GM12878 (cell line): ENCODE data around the gene DPH6. TPM values are rescaled to one million over a fixed set of nuclear protein-coding genes. Genes with fewer than 3 reads are reported as not detected.
A peak's percentile ranks its signal among the peaks of the same experiment; 100 is the strongest.

Source experiments
- ATAC-seq: fragments of 200-7000 bp; cut with Tn5 transposase; 3 replicates; pipeline ENCODE4 v1.9.1; 2020; ENCODE audit warnings: mild to moderate bottlenecking, moderate library complexity
- BruUV-seq: library from RNA; stranded (reverse); fragments of 400-500 nt; replicated peaks from 2 replicates; lab custom pipeline; 2021; lab: Mats Ljungman, UMichigan
- CTCF ChIA-PET: fragments of 300-600 bp; sonication (Branson Sonifier 250); formaldehyde crosslinking; extraction: SDS; loops from one replicate; lab custom pipeline; 2021; ENCODE audit warnings: inconsistent platforms; lab: Yijun Ruan, JAX
- POLR2A ChIA-PET: fragments of 350-600 bp; formaldehyde crosslinking; extraction: SDS; loops from one replicate; lab custom pipeline; 2021; ENCODE audit warnings: inconsistent platforms; lab: Charles Lee
- RAD21 ChIA-PET: fragments of 300-600 bp; sonication (Branson Sonifier 250); formaldehyde crosslinking; loops from one replicate; lab custom pipeline; 2023; ENCODE audit warnings: antibody characterized with exemption; ENCODE audit not compliant: unreplicated experiment; lab: Charles Lee
- SMC1A ChIA-PET: fragments of 300-600 bp; sonication (Branson Sonifier 250); formaldehyde crosslinking; loops from one replicate; lab custom pipeline; 2023; ENCODE audit not compliant: unreplicated experiment, uncharacterized antibody; lab: Charles Lee
- DNase-seq: peaks from one replicate; pipeline ENCODE4 v3.0.0-alpha.2; 2011; ENCODE audit warnings: low read depth, low spot score
- FAIRE-seq: peaks from 3 replicates; lab custom pipeline; 2011; peaks lifted over from hg19 to GRCh38; lab: Jason Lieb, UNC
- H2AFZ ChIP-seq: 2 replicates; pipeline ENCODE4 v1.6.0; 2011; ENCODE audit warnings: low read depth, low read length, control low read depth; ENCODE audit not compliant: control insufficient read depth
- H3K27ac ChIP-seq: 2 replicates; pipeline ENCODE4 v1.5.1; 2011; ENCODE audit warnings: control low read depth; ENCODE audit not compliant: control insufficient read depth, insufficient read depth
- H3K27me3 ChIP-seq, 2 experiments: replicated peaks in 1 of 2; 2 replicates each; pipeline versions ENCODE4 v1.6.0 to v1.6.1; 2011; ENCODE audit warnings: low read length in 1 of 2; ENCODE audit not compliant: control insufficient read depth in 2 of 2, insufficient read depth in 2 of 2
- H3K36me3 ChIP-seq, 2 experiments: 2 replicates each; pipeline ENCODE4 v1.5.1; 2011; ENCODE audit warnings: low read length in 1 of 2; ENCODE audit not compliant: control insufficient read depth in 2 of 2, insufficient read depth in 2 of 2
- H3K4me1 ChIP-seq: 2 replicates; pipeline ENCODE4 v1.6.1; 2011; ENCODE audit warnings: mild to moderate bottlenecking, low read length, moderate library complexity, mixed read lengths; ENCODE audit not compliant: control insufficient read depth, insufficient read depth
- H3K4me2 ChIP-seq: 2 replicates; pipeline ENCODE4 v1.6.0; 2011; ENCODE audit warnings: control low read depth; ENCODE audit not compliant: control insufficient read depth, insufficient read depth
- H3K4me3 ChIP-seq: fragments of 200-600 bp; sonication (generic); 2 replicates; pipeline ENCODE4 v1.5.1; 2016
- H3K79me2 ChIP-seq: 2 replicates; pipeline ENCODE4 v1.6.0; 2011; ENCODE audit warnings: low read length; ENCODE audit not compliant: control insufficient read depth, insufficient read depth
- H3K9ac ChIP-seq: 2 replicates; pipeline ENCODE4 v1.8.0; 2011; ENCODE audit warnings: low read length, control low read depth, mixed read lengths; ENCODE audit not compliant: control insufficient read depth, insufficient read depth
- H3K9me3 ChIP-seq: replicated peaks from 3 replicates; pipeline ENCODE4 v1.5.1; 2011; ENCODE audit warnings: mild to moderate bottlenecking, low read length; ENCODE audit not compliant: control insufficient read depth, insufficient read depth
- H4K20me1 ChIP-seq: 2 replicates; pipeline ENCODE4 v1.6.0; 2011; ENCODE audit not compliant: control insufficient read depth, insufficient read depth
- ATF7 ChIP-seq: fragments of 450-650 bp; IDR thresholded peaks from 2 replicates; pipeline ENCODE4 v1.6.1; 2016; ENCODE audit warnings: low read depth, mild to moderate bottlenecking
- CBX3 ChIP-seq: fragments of 200-600 bp; sonication (generic); IDR thresholded peaks from 2 replicates; pipeline ENCODE4 v1.6.1; 2016; ENCODE audit warnings: low read depth, borderline replicate concordance
- CHD2 ChIP-seq: IDR thresholded peaks from 2 replicates; pipeline ENCODE4 v1.6.1; 2011; ENCODE audit warnings: low read depth, low read length, improper control_type of control experiment, borderline replicate concordance
- EP300 ChIP-seq, 2 experiments: fragments of 150-350 bp in 1 of 2; IDR thresholded peaks; 2 replicates each; pipeline ENCODE4 v1.6.1; 2011 to 2012; ENCODE audit warnings: low read depth in 2 of 2, low read length in 2 of 2, borderline replicate concordance in 1 of 2, improper control_type of control experiment in 1 of 2, inconsistent platforms in 1 of 2; ENCODE audit not compliant: control insufficient read depth in 1 of 2
- IKZF2 ChIP-seq, 2 experiments: fragments of 450-650 bp; IDR thresholded peaks; 2 replicates each; pipeline ENCODE4 v1.6.1; 2017; ENCODE audit warnings: mild to moderate bottlenecking in 2 of 2, moderate library complexity in 2 of 2
- MEF2B ChIP-seq: fragments of 450-650 bp; IDR thresholded peaks from 2 replicates; pipeline ENCODE4 v1.6.1; 2018; ENCODE audit warnings: mild to moderate bottlenecking, moderate library complexity; ENCODE audit not compliant: partially characterized antibody, poor library complexity, severe bottlenecking
- NR2C2 ChIP-seq: IDR thresholded peaks from 2 replicates; pipeline ENCODE4 v1.6.1; 2011; ENCODE audit warnings: borderline replicate concordance, low read depth; ENCODE audit not compliant: control insufficient read depth, insufficient read length
- PBX3 ChIP-seq: IDR thresholded peaks from 2 replicates; pipeline ENCODE4 v1.6.1; 2011; ENCODE audit warnings: mild to moderate bottlenecking, low read depth, low read length, moderate library complexity; ENCODE audit not compliant: insufficient replicate concordance
- RB1 ChIP-seq: fragments of 450-650 bp; formaldehyde crosslinking; IDR thresholded peaks from 2 replicates; pipeline ENCODE4 v1.6.1; 2017; ENCODE audit warnings: mild to moderate bottlenecking, borderline replicate concordance
- RELB ChIP-seq: fragments of 450-650 bp; IDR thresholded peaks from 2 replicates; pipeline ENCODE4 v1.6.1; 2017; ENCODE audit warnings: low read depth, mild to moderate bottlenecking, moderate library complexity
- RFX5 ChIP-seq: IDR thresholded peaks from 2 replicates; pipeline ENCODE4 v1.6.1; 2011; ENCODE audit warnings: low read depth, low read length, improper control_type of control experiment
- RUNX3 ChIP-seq: IDR thresholded peaks from 2 replicates; pipeline ENCODE4 v1.6.1; 2012; ENCODE audit warnings: low read length, inconsistent platforms
- SPI1 ChIP-seq: IDR thresholded peaks from 2 replicates; pipeline ENCODE4 v1.6.1; 2011; ENCODE audit warnings: low read depth, mild to moderate bottlenecking, low read length, moderate library complexity, borderline replicate concordance; ENCODE audit not compliant: insufficient read depth
- WGBS: methylation state at CpG from one replicate; pipeline ENCODE4 v1.1.6; 2016; ENCODE audit warnings: low lambda C conversion rate; ENCODE audit not compliant: insufficient replicate concordance, insufficient coverage; ENCODE audit errors: missing lambda C conversion rate; 5-methylcytosine and 5-hydroxymethylcytosine counted together
- in situ Hi-C: fragments of 300-500 bp; cut with MboI; formaldehyde crosslinking; loops from 9 replicates; pipeline ENCODE4 v1.14.3; 2018; ENCODE audit warnings: mixed read lengths
- intact Hi-C: fragments of 100-400 bp; cut with micrococcal nuclease; formaldehyde crosslinking; loops from one replicate; pipeline ENCODE4 v1.14.2; 2022; ENCODE audit not compliant: unreplicated experiment
- polyA plus RNA-seq, 11 experiments: library from polyadenylated mRNA; depleted of rRNA in 4 of 11; unstranded in 6 of 11; stranded (reverse) in 5 of 11; fragments of >200 nt; fragmentation: Nextera tagmentation in 4 of 11; fragmentation: Illumina TruSeq in 1 of 11; extraction: Ambion mirVana in 4 of 11; extraction: Trizol in 1 of 11; gene quantifications; 1 replicate in 1 of 11; 2 replicates in 10 of 11; pipeline versions ENCODE4 v1.2.1 to v1.2.3, GENCODE V29; 2011 to 2016; ENCODE audit warnings: inconsistent platforms in 2 of 11, missing spikeins in 2 of 11, low read depth in 1 of 11
- total RNA-seq, 4 experiments: library from RNA; depleted of rRNA in 3 of 4; stranded (reverse); fragments of >200 nt in 3 of 4; fragmentation: Illumina TruSeq in 1 of 4; extraction: Trizol in 1 of 4; gene quantifications; 2 replicates each; pipeline versions ENCODE4 v1.2.1 to v1.2.3, GENCODE V29; 2013 to 2021

The DPH6 gene
- total and polyA plus RNA-seq, 10 of the 15 experiments (the other 5 are each of a cell fraction or from before 2014, with no cell fraction given), result 9.0 to 68.5 (median 17.1) TPM

- no peak for TF ChIP-seq CHD2
These were observed 1.9 kb upstream of the DPH6 start (continued) for GRCh38 chr15:35547775-35548364.

GRCh38 chr15:35546511-35547381, 781 bp upstream of the DPH6 start:
- TF ChIP-seq RUNX3 (peak; percentile 60; the same call in 1 of the 2 replicates), RB1 (no peak), SPI1 (peak; percentile 88; the same call in 1 of the 2 replicates), PBX3 (no peak), ATF7 (no peak), RELB (0 out of 2 replicates have a peak, but pooled peaks have one; percentile 6), CBX3 (no peak), EP300 (IDR thresholded peaks at IDR 0.05; ENCODE audit: borderline replicate concordance in 1 of 2, control insufficient read depth in 1 of 2, low read depth in 2 of 2, low read length in 2 of 2) (peak; percentile 30 to 48; a peak in 2 of 4 replicates), RFX5 (no peak), NR2C2 (no peak), MEF2B (peak; percentile 78), IKZF2 (IDR thresholded peaks at IDR 0.05) (peak; percentile 14 to 38; a peak in 1 of 4 replicates)
- TF ChIP-seq, all 136 proteins: peak for 6
- Histone ChIP-seq H3K27ac (peak overlapping the region; percentile 98), H3K9ac (peak overlapping the region; percentile 97), H3K4me1 (peaks cover 4% of the 10 kb centered on the region; the same call in 1 of the 2 replicates), H3K9me3 (no peaks in the 10 kb centered on the region), H3K4me2 (peak overlapping the region; percentile 94), H3K27me3 (no peaks in the 10 kb centered on the region), H3K79me2 (peaks cover 2% of the 10 kb centered on the region; the same call in 1 of the 2 replicates), H3K36me3 (no peaks in the 10 kb centered on the region), H3K4me3 (peak overlapping the region; percentile 60), H4K20me1 (no peaks in the 10 kb centered on the region), H2AFZ (peak overlapping the region; percentile 99)
- in situ Hi-C loops (no loop called here), intact Hi-C loops (loop anchor here (10.0 kb wide), 1 partner anchor 552 kb away; no protein-coding TSS in a partner anchor)
- ChIA-PET POLR2A (interaction anchor here (0.6 kb wide), 1 partner anchor 410 kb away, joined by 7 read pairs; no protein-coding TSS in a partner anchor), RAD21 (interaction anchor here (0.6 to 1.2 kb wide), 3 partner anchors 11 to 1548 kb away, joined by 3 to 4 read pairs (median 3); no protein-coding TSS in a partner anchor), SMC1A (interaction anchor here (0.8 to 1.1 kb wide), 3 partner anchors 33 to 39 kb away, joined by 3 read pairs; no protein-coding TSS in a partner anchor), CTCF (interaction anchor here (1.1 to 2.0 kb wide), 3 partner anchors 24 to 205 kb away, joined by 3 to 8 read pairs (median 5); no protein-coding TSS in a partner anchor)
- peak; percentile 48 for ATAC-seq
- WGBS, result 67% methylated on average over 14 of the region's 14 CpGs
- DNase-seq, result no peak
- BruUV-seq, result TSS peak; percentile 87
- FAIRE-seq, result no peak
